GM21576 (cell line): ENCODE data around the gene MAP3K2.

Experiments
- ATAC-seq: cut with Tn5 transposase; IDR thresholded peaks from one replicate; pipeline ENCODE4 v1.9.1; 2021; ENCODE audit warnings: mild to moderate bottlenecking, moderate library complexity; ENCODE audit not compliant: unreplicated experiment

The MAP3K2 gene

GRCh38 chr2:127407661-127408003 is 19.9 kb upstream of the MAP3K2 start:
- no peak for ATAC-seq

- no peak for ATAC-seq
These were observed 19.3 kb upstream of the MAP3K2 start for GRCh38 chr2:127407091-127407490.

- no peak for ATAC-seq
These were observed 18.7 kb upstream of the MAP3K2 start for GRCh38 chr2:127406454-127406853.

GRCh38 chr2:127405255-127405610 is 17.5 kb upstream of the MAP3K2 start:
- no peak for ATAC-seq

- no peak for ATAC-seq
These were observed 16.9 kb upstream of the MAP3K2 start for GRCh38 chr2:127404466-127405254.

GRCh38 chr2:127403460-127403859 is 15.7 kb upstream of the MAP3K2 start:
- no peak for ATAC-seq

GRCh38 chr2:127401757-127402695 is 14.3 kb upstream of the MAP3K2 start:
- no peak for ATAC-seq

GRCh38 chr2:127400897-127401756 is 13.4 kb upstream of the MAP3K2 start:
- ATAC-seq = no peak

- ATAC-seq = no peak
These were observed 12.7 kb upstream of the MAP3K2 start for GRCh38 chr2:127400533-127400896.

GRCh38 chr2:127398239-127398590 is 10.4 kb upstream of the MAP3K2 start:
- peak; percentile 85 for ATAC-seq

- no peak for ATAC-seq
These were observed 9.9 kb upstream of the MAP3K2 start for GRCh38 chr2:127397568-127398238.

GRCh38 chr2:127394492-127394891 is 6.7 kb upstream of the MAP3K2 start:
- no peak for ATAC-seq

- no peak for ATAC-seq
These were observed 5.2 kb upstream of the MAP3K2 start for GRCh38 chr2:127392828-127393578.

- no peak for ATAC-seq
These were observed 4.5 kb upstream of the MAP3K2 start for GRCh38 chr2:127392133-127392827.

- ATAC-seq = no peak
These were observed 2.1 kb upstream of the MAP3K2 start for GRCh38 chr2:127389778-127390435.

GRCh38 chr2:127388423-127389164 is 819 bp upstream of the MAP3K2 start:
- peak; percentile 8 for ATAC-seq

GRCh38 chr2:127386764-127387654 is 766 bp downstream of the MAP3K2 start:
- peak; percentile 63 for ATAC-seq
